H9 (cell line): Measurements from ENCODE around the gene ACTA1. TPM values are rescaled to one million over a fixed set of nuclear protein-coding genes. Genes with fewer than 3 reads are reported as not detected.

Experiments
- DNase-seq: peaks from one replicate; pipeline ENCODE4 v3.0.0-alpha.2; 2017
- H2AFZ ChIP-seq: one replicate; pipeline ENCODE4 v1.6.1; 2013; ENCODE audit warnings: mild to moderate bottlenecking, low read length, control low read depth, moderate library complexity
- H2AK5ac ChIP-seq: 2 replicates; pipeline ENCODE4 v1.6.1; 2013; ENCODE audit warnings: low read length, control low read depth, mixed read lengths; ENCODE audit not compliant: insufficient read length
- H2BK120ac ChIP-seq: one replicate; pipeline ENCODE4 v1.6.1; 2013; ENCODE audit warnings: low read depth, mild to moderate bottlenecking, low read length, control low read depth, inconsistent platforms; ENCODE audit not compliant: poor library complexity, severe bottlenecking
- H2BK12ac ChIP-seq: 2 replicates; pipeline ENCODE4 v1.6.1; 2013; ENCODE audit warnings: low read length, control low read depth, mixed read lengths, low read depth; ENCODE audit not compliant: insufficient read length
- H2BK15ac ChIP-seq: 2 replicates; pipeline ENCODE4 v1.6.1; 2013; ENCODE audit warnings: low read depth, low read length, control low read depth
- H2BK20ac ChIP-seq: one replicate; pipeline ENCODE4 v1.6.1; 2013; ENCODE audit warnings: low read depth, mild to moderate bottlenecking, low read length, control low read depth, inconsistent platforms; ENCODE audit not compliant: poor library complexity, severe bottlenecking
- H2BK5ac ChIP-seq: 2 replicates; pipeline ENCODE4 v1.6.1; 2013; ENCODE audit warnings: low read length, control low read depth, mixed read lengths; ENCODE audit not compliant: insufficient read length
- H3K14ac ChIP-seq: 2 replicates; pipeline ENCODE4 v1.6.1; 2013; ENCODE audit warnings: low read length, control low read depth; ENCODE audit not compliant: insufficient read depth
- H3K18ac ChIP-seq: 2 replicates; pipeline ENCODE4 v1.6.1; 2013; ENCODE audit warnings: low read depth, mild to moderate bottlenecking, mixed read lengths, low read length, control low read depth; ENCODE audit not compliant: insufficient read length
- H3K23ac ChIP-seq: 2 replicates; pipeline ENCODE4 v1.6.1; 2013; ENCODE audit warnings: low read length, control low read depth, mixed read lengths, low read depth; ENCODE audit not compliant: insufficient read length
- H3K23me2 ChIP-seq: 2 replicates; pipeline ENCODE4 v1.6.1; 2013; ENCODE audit warnings: low read depth, mild to moderate bottlenecking, mixed read lengths, low read length, control low read depth; ENCODE audit not compliant: insufficient read length, poor library complexity, severe bottlenecking
- H3K27ac ChIP-seq: 2 replicates; pipeline ENCODE4 v1.5.1; 2013; ENCODE audit warnings: low read length, control low read depth, mixed read lengths, low read depth; ENCODE audit not compliant: insufficient read length
- H3K27me3 ChIP-seq: 2 replicates; pipeline ENCODE4 v1.6.1; 2013; ENCODE audit warnings: low read length, control low read depth, inconsistent platforms; ENCODE audit not compliant: insufficient read depth
- H3K4ac ChIP-seq: 2 replicates; pipeline ENCODE4 v1.6.1; 2013; ENCODE audit warnings: low read depth, mild to moderate bottlenecking, control low read depth, inconsistent platforms, low read length, moderate library complexity
- H3K4me1 ChIP-seq: 2 replicates; pipeline ENCODE4 v1.6.1; 2013; ENCODE audit warnings: low read length, control low read depth, inconsistent platforms; ENCODE audit not compliant: insufficient read depth
- H3K4me2 ChIP-seq: 2 replicates; pipeline ENCODE4 v1.6.1; 2013; ENCODE audit warnings: low read length, control low read depth, mixed read lengths; ENCODE audit not compliant: insufficient read length, insufficient read depth
- H3K56ac ChIP-seq: 2 replicates; pipeline ENCODE4 v1.6.1; 2013; ENCODE audit warnings: low read depth, mild to moderate bottlenecking, mixed read lengths, low read length, control low read depth; ENCODE audit not compliant: insufficient read length
- H3K79me1 ChIP-seq: 2 replicates; pipeline ENCODE4 v1.6.1; 2013; ENCODE audit warnings: low read depth, mild to moderate bottlenecking, moderate library complexity, low read length, control low read depth, inconsistent platforms; ENCODE audit not compliant: insufficient read depth, poor library complexity, severe bottlenecking
- H3K79me2 ChIP-seq: 2 replicates; pipeline ENCODE4 v1.6.1; 2013; ENCODE audit warnings: low read length, control low read depth, inconsistent platforms; ENCODE audit not compliant: insufficient read depth
- H3K9ac ChIP-seq: 2 replicates; pipeline ENCODE4 v1.6.1; 2013; ENCODE audit warnings: low read length, control low read depth, mixed read lengths; ENCODE audit not compliant: insufficient read length; ENCODE audit errors: extremely low read depth
- H3K9me3 ChIP-seq: one replicate; pipeline ENCODE4 v1.6.1; 2013; ENCODE audit warnings: low read depth, low read length, inconsistent platforms; ENCODE audit not compliant: control insufficient read depth
- H3T11ph ChIP-seq: one replicate; pipeline ENCODE4 v1.6.1; 2013; ENCODE audit warnings: mild to moderate bottlenecking, low read length, control low read depth, inconsistent platforms
- H4K20me1 ChIP-seq: one replicate; pipeline ENCODE4 v1.6.1; 2013; ENCODE audit not compliant: control insufficient read depth, insufficient read length, insufficient read depth
- H4K5ac ChIP-seq: 2 replicates; pipeline ENCODE4 v1.6.1; 2013; ENCODE audit warnings: low read depth, mild to moderate bottlenecking, mixed read lengths, low read length, control low read depth; ENCODE audit not compliant: insufficient read length
- H4K8ac ChIP-seq: replicated peaks from 2 replicates; pipeline ENCODE4 v1.6.1; 2013; ENCODE audit warnings: low read length, control low read depth, mixed read lengths, low read depth; ENCODE audit not compliant: insufficient read length
- H4K91ac ChIP-seq: 2 replicates; pipeline ENCODE4 v1.6.1; 2013; ENCODE audit warnings: low read depth, mild to moderate bottlenecking, moderate library complexity, mixed read lengths, low read length, control low read depth; ENCODE audit not compliant: insufficient read length
- H3K27ac Mint-ChIP-seq, 3 experiments: 2 replicates in 2 of 3; 3 replicates in 1 of 3; pipeline ENCODE4 v1.8.0; 2020 to 2021; ENCODE audit warnings: mixed read lengths in 3 of 3, mild to moderate bottlenecking in 1 of 3, moderate library complexity in 1 of 3
- H3K27me3 Mint-ChIP-seq: 2 replicates; pipeline ENCODE4 v1.8.0; 2021; ENCODE audit warnings: low read depth, mild to moderate bottlenecking, moderate library complexity, mixed read lengths
- H3K36me3 Mint-ChIP-seq, 3 experiments: 2 replicates in 2 of 3; 3 replicates in 1 of 3; pipeline ENCODE4 v1.8.0; 2020 to 2021; ENCODE audit warnings: low read depth in 3 of 3, mixed read lengths in 3 of 3; ENCODE audit not compliant: insufficient read depth in 1 of 3
- H3K4me1 Mint-ChIP-seq, 2 experiments: 2 replicates each; pipeline ENCODE4 v1.8.0; 2020; ENCODE audit warnings: mixed read lengths in 2 of 2
- H3K4me3 Mint-ChIP-seq, 2 experiments: 2 replicates in 1 of 2; 3 replicates in 1 of 2; pipeline ENCODE4 v1.8.0; 2020 to 2021; ENCODE audit warnings: mild to moderate bottlenecking in 2 of 2, mixed read lengths in 2 of 2, moderate library complexity in 1 of 2
- H3K9me3 Mint-ChIP-seq, 2 experiments: 2 replicates in 1 of 2; 3 replicates in 1 of 2; pipeline ENCODE4 v1.8.0; 2020; ENCODE audit warnings: mild to moderate bottlenecking in 2 of 2, mixed read lengths in 2 of 2, moderate library complexity in 1 of 2
- CTCF ChIP-seq: fragments of 200-600 bp; sonication (generic); conservative IDR thresholded peaks from 3 replicates; pipeline ENCODE4 v1.8.0; 2021; ENCODE audit warnings: antibody characterized with exemption, mild to moderate bottlenecking
- WGBS: extraction: QIAGEN DNeasy Blood & Tissue Kit; methylation state at CpG from one replicate; pipeline ENCODE4 v1.1.7; 2013; ENCODE audit warnings: missing lambda C conversion rate, low lambda C conversion rate, mixed read lengths; ENCODE audit not compliant: insufficient read length; ENCODE audit errors: extremely low coverage; 5-methylcytosine and 5-hydroxymethylcytosine counted together
- total RNA-seq: library from RNA; stranded (reverse); gene quantifications from 2 replicates; pipeline ENCODE4 v1.2.1, GENCODE V29; 2021

ACTA1 gene
- total RNA-seq, 1 experiment from 2014 or later = 48.5 TPM

DNA sequence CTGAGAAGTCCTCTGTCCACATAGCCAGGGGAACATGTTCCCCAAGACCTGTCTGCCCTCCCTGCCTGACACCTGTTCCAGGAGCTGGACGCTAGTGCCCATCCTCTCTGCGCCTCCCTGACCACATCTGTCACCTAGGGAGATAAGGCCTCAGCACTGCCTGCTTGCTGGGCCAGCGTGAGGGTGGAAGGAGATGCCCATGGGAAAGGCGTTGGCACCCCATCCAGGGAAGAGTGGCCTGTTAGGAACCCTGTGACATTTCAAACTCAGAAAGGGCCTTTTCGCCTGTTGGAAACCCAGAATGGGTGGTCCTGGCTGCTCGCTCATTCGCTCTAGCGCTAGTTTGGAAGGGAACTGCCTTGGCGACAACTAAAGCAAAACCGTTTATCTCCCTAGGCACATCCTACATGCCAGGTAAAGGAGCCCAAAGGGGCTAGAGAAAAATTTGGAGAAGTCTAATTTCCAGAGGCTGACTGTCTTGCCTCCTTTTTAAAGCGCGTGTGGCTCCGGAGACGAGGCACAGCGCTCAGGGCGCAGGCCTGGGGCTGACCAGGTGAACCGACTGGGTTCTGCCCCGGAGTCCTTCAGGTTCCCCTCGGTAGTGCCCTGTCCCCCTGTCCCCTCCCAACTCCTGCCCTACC is 410 bp downstream of the ACTA1 start:
- Histone ChIP-seq H2BK15ac (no peak overlapping the region), H3K23ac (no peak overlapping the region), H2AFZ (no peak overlapping the region), H3K79me2 (no peaks in the 10 kb centered on the region), H3T11ph (no peak overlapping the region), H3K4me2 (peak overlapping the region; percentile 97), H2BK5ac (no peak overlapping the region), H3K79me1 (no peaks in the 10 kb centered on the region), H3K27me3 (peaks cover 22% of the 10 kb centered on the region), H3K9ac (no peak overlapping the region), H2BK20ac (no peak overlapping the region), H4K5ac (no peak overlapping the region), H2BK120ac (no peak overlapping the region), H3K23me2 (peaks cover 14% of the 10 kb centered on the region), H3K56ac (no peak overlapping the region), H4K91ac (no peak overlapping the region), H3K18ac (peak overlapping the region; percentile 33), H4K20me1 (no peaks in the 10 kb centered on the region), H3K27ac (no peak overlapping the region), H3K4ac (no peak overlapping the region), H2AK5ac (no peak overlapping the region), H3K4me1 (peaks cover 2% of the 10 kb centered on the region; the same call in 1 of the 2 replicates), H3K9me3 (no peaks in the 10 kb centered on the region), H2BK12ac (no peak overlapping the region), H3K14ac (peak overlapping the region; percentile 0; the same call in 1 of the 2 replicates), H4K8ac (no peak overlapping the region)
- Mint-ChIP-seq H3K36me3 (peaks cover 0 to 7% (median 2%) of the 10 kb centered on the region in 3 experiments; a peak in 3 of 7 replicates), H3K4me1 (peaks cover 24 to 26% of the 10 kb centered on the region in 2 experiments), H3K27ac (no peak overlapping the region), H3K27me3 (peaks cover 78% of the 10 kb centered on the region), H3K9me3 (peaks cover 2 to 11% of the 10 kb centered on the region in 2 experiments; a peak in 2 of 5 replicates), H3K4me3 (peak overlapping the region; percentile 64 to 68; a peak in 2 of 5 replicates)
- no CpG with 5 or more reads among the region's 19 CpGs for WGBS
- no peak for DNase-seq
- no peak for TF ChIP-seq CTCF
